IMR-90 (cell line): ENCODE results near the gene SP8. TPM values are rescaled to one million over a fixed set of nuclear protein-coding genes. Genes with fewer than 3 reads are reported as not detected.
"Not testable (repeated sequence)": the region's sequence is repeated elsewhere in the genome, so short reads cannot be mapped to it uniquely, and the experiment has no call there.

Experiments
- ATAC-seq: fragments of 200-7000 bp; cut with Tn5 transposase; 2 replicates; pipeline ENCODE4 v1.9.1; 2020; ENCODE audit warnings: low read depth, mild to moderate bottlenecking, moderate library complexity
- BruUV-seq: library from RNA; stranded (reverse); fragments of 400-500 nt; replicated peaks from 2 replicates; lab custom pipeline; 2021; lab: Mats Ljungman, UMichigan
- CTCF ChIA-PET: fragments of 300-600 bp; formaldehyde crosslinking; extraction: SDS; loops from one replicate; lab custom pipeline; 2021; ENCODE audit warnings: antibody characterized with exemption; lab: Yijun Ruan, JAX
- POLR2A ChIA-PET: fragments of 300-600 bp; sonication (Branson Sonifier 250); formaldehyde crosslinking; loops from one replicate; lab custom pipeline; 2022; ENCODE audit warnings: antibody characterized with exemption; ENCODE audit not compliant: unreplicated experiment; lab: Charles Lee
- DNase-seq: peaks from one replicate; pipeline ENCODE4 v3.0.0; 2013
- H2AFZ ChIP-seq: replicated peaks from 2 replicates; pipeline ENCODE3; 2013; ENCODE audit warnings: low read length, mild to moderate bottlenecking; ENCODE audit not compliant: poor library complexity
- H2AK5ac ChIP-seq: 2 replicates; pipeline ENCODE4 v1.6.1; 2013; ENCODE audit warnings: low read depth, low read length, inconsistent platforms
- H2AK9ac ChIP-seq: replicated peaks from 2 replicates; pipeline ENCODE3; 2013; ENCODE audit warnings: mild to moderate bottlenecking, low read depth, low read length, moderate library complexity; ENCODE audit not compliant: poor library complexity
- H2BK120ac ChIP-seq: 2 replicates; pipeline ENCODE4 v1.6.1; 2013; ENCODE audit warnings: low read depth, low read length, inconsistent platforms
- H2BK15ac ChIP-seq: 3 replicates; pipeline ENCODE4 v1.6.1; 2013; ENCODE audit warnings: low read depth, low read length, inconsistent platforms
- H2BK20ac ChIP-seq: 2 replicates; pipeline ENCODE4 v1.6.1; 2013; ENCODE audit warnings: low read depth, mild to moderate bottlenecking, inconsistent platforms, low read length, moderate library complexity
- H2BK5ac ChIP-seq: 2 replicates; pipeline ENCODE4 v1.6.1; 2013; ENCODE audit warnings: mild to moderate bottlenecking, low read depth, low read length, inconsistent platforms; ENCODE audit not compliant: poor library complexity, severe bottlenecking
- H3K14ac ChIP-seq: replicated peaks from 2 replicates; pipeline ENCODE4 v1.6.1; 2013; ENCODE audit warnings: low read depth, low read length, inconsistent platforms
- H3K18ac ChIP-seq: 2 replicates; pipeline ENCODE4 v1.6.1; 2013; ENCODE audit warnings: low read depth, low read length, control low read depth
- H3K23ac ChIP-seq: 2 replicates; pipeline ENCODE4 v1.6.1; 2013; ENCODE audit warnings: low read depth, low read length, inconsistent platforms
- H3K27ac ChIP-seq: 2 replicates; pipeline ENCODE4 v1.5.1; 2013; ENCODE audit warnings: mild to moderate bottlenecking, control low read depth, low read length; ENCODE audit not compliant: insufficient read depth
- H3K27me3 ChIP-seq: 2 replicates; pipeline ENCODE4 v1.6.1; 2013; ENCODE audit warnings: low read length; ENCODE audit not compliant: control insufficient read depth, insufficient read depth
- H3K36me3 ChIP-seq: 2 replicates; pipeline ENCODE4 v1.6.1; 2013; ENCODE audit warnings: low read length, mixed read lengths; ENCODE audit not compliant: control insufficient read depth, insufficient read depth
- H3K4ac ChIP-seq: 2 replicates; pipeline ENCODE4 v1.6.1; 2013; ENCODE audit warnings: low read depth, low read length, inconsistent platforms
- H3K4me1 ChIP-seq: 2 replicates; pipeline ENCODE4 v1.6.1; 2013; ENCODE audit warnings: low read length, mixed read lengths; ENCODE audit not compliant: control insufficient read depth, insufficient read depth
- H3K4me2 ChIP-seq: 2 replicates; pipeline ENCODE4 v1.6.1; 2013; ENCODE audit warnings: low read depth, mild to moderate bottlenecking, control low read depth, low read length, moderate library complexity
- H3K4me3 ChIP-seq: 2 replicates; pipeline ENCODE4 v1.5.1; 2013; ENCODE audit warnings: low read depth, mild to moderate bottlenecking, control low read depth, low read length, moderate library complexity; ENCODE audit not compliant: insufficient read depth
- H3K56ac ChIP-seq: 2 replicates; pipeline ENCODE4 v1.6.1; 2013; ENCODE audit warnings: low read length, inconsistent platforms; ENCODE audit not compliant: insufficient read depth; ENCODE audit errors: extremely low read depth
- H3K79me1 ChIP-seq, 2 experiments: 2 replicates each; pipeline ENCODE4 v1.6.1; 2013; ENCODE audit warnings: low read length in 2 of 2, inconsistent platforms in 1 of 2, low read depth in 1 of 2
- H3K9ac ChIP-seq: 2 replicates; pipeline ENCODE4 v1.6.1; 2013; ENCODE audit warnings: low read depth, low read length, control low read depth
- H3K9me1 ChIP-seq: 2 replicates; pipeline ENCODE4 v1.6.1; 2013; ENCODE audit warnings: low read length, inconsistent platforms; ENCODE audit not compliant: insufficient read depth
- H3K9me3 ChIP-seq: 2 replicates; pipeline ENCODE4 v1.6.1; 2013; ENCODE audit warnings: low read length; ENCODE audit not compliant: control insufficient read depth, insufficient read depth
- H4K20me1 ChIP-seq: 2 replicates; pipeline ENCODE4 v1.6.1; 2013; ENCODE audit warnings: low read length, inconsistent platforms; ENCODE audit not compliant: insufficient read depth
- H4K5ac ChIP-seq: 2 replicates; pipeline ENCODE4 v1.6.1; 2013; ENCODE audit warnings: mild to moderate bottlenecking, low read depth, low read length, control low read depth
- H4K8ac ChIP-seq, 2 experiments: 2 replicates each; pipeline ENCODE4 v1.6.1; 2013; ENCODE audit warnings: low read depth in 2 of 2, low read length in 2 of 2, control low read depth in 1 of 2, inconsistent platforms in 1 of 2
- H4K91ac ChIP-seq: 2 replicates; pipeline ENCODE4 v1.6.1; 2013; ENCODE audit warnings: low read depth, low read length, inconsistent platforms; ENCODE audit not compliant: insufficient read depth
- NFE2L2 ChIP-seq: fragments of 150-350 bp; IDR thresholded peaks from 2 replicates; pipeline ENCODE4 v1.6.1; 2016; ENCODE audit warnings: low read depth, mild to moderate bottlenecking, low read length
- POLR2A ChIP-seq: IDR thresholded peaks from 2 replicates; pipeline ENCODE4 v1.6.1; 2012; ENCODE audit warnings: mild to moderate bottlenecking, low read depth, low read length
- RCOR1 ChIP-seq: IDR thresholded peaks from 2 replicates; pipeline ENCODE4 v1.6.1; 2012; ENCODE audit warnings: mild to moderate bottlenecking, low read length, improper control_type of control experiment; ENCODE audit not compliant: insufficient replicate concordance
- WGBS, 2 experiments: methylation state at CpG; one replicate each; pipeline versions ENCODE4 v1.1.5 to v1.1.7; 2013; ENCODE audit warnings: missing lambda C conversion rate in 2 of 2; ENCODE audit not compliant: insufficient read length in 1 of 2; ENCODE audit errors: extremely low coverage in 2 of 2; 5-methylcytosine and 5-hydroxymethylcytosine counted together
- dilution Hi-C: fragments of 300-500 bp; cut with HindIII; formaldehyde crosslinking; loops from one replicate; pipeline ENCODE4 v1.14.3; 2018; ENCODE audit warnings: low sequenced_read_pairs; ENCODE audit not compliant: unreplicated experiment
- in situ Hi-C: fragments of 300-500 bp; cut with MboI; formaldehyde crosslinking; loops from 3 replicates; pipeline ENCODE4 v1.14.3; 2019; ENCODE audit warnings: low sequenced_read_pairs, inconsistent platforms, mixed read lengths
- intact Hi-C: fragments of 100-400 bp; cut with micrococcal nuclease; formaldehyde crosslinking; loops from 2 replicates; pipeline ENCODE4 v1.10.0; 2022
- polyA plus RNA-seq, 3 experiments: library from polyadenylated mRNA; depleted of rRNA; stranded (reverse); fragments of >200 nt; gene quantifications; 2 replicates each; pipeline ENCODE4 v1.2.3, GENCODE V29; 2012; ENCODE audit warnings: low replicate concordance in 1 of 3
- total RNA-seq: library from RNA; depleted of rRNA; stranded (reverse); fragments of >200 nt; gene quantifications from 2 replicates; pipeline ENCODE4 v1.2.3, GENCODE V29; 2012
- TF ChIP-seq, protein P1 (sequence below): conservative IDR thresholded peaks from 2 replicates; pipeline ENCODE4 v1.5.1; 2012; ENCODE audit warnings: mild to moderate bottlenecking, low read depth, low read length, improper control_type of control experiment

Gene SP8
- total and polyA plus RNA-seq, 2 of the 4 experiments (the other 2 are of a cell fraction), result not detected

- TF ChIP-seq, protein P1, sequence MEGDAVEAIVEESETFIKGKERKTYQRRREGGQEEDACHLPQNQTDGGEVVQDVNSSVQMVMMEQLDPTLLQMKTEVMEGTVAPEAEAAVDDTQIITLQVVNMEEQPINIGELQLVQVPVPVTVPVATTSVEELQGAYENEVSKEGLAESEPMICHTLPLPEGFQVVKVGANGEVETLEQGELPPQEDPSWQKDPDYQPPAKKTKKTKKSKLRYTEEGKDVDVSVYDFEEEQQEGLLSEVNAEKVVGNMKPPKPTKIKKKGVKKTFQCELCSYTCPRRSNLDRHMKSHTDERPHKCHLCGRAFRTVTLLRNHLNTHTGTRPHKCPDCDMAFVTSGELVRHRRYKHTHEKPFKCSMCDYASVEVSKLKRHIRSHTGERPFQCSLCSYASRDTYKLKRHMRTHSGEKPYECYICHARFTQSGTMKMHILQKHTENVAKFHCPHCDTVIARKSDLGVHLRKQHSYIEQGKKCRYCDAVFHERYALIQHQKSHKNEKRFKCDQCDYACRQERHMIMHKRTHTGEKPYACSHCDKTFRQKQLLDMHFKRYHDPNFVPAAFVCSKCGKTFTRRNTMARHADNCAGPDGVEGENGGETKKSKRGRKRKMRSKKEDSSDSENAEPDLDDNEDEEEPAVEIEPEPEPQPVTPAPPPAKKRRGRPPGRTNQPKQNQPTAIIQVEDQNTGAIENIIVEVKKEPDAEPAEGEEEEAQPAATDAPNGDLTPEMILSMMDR, result no peak
- no peak for TF ChIP-seq POLR2A
- no peak for TF ChIP-seq NFE2L2
- TF ChIP-seq RCOR1, result no peak
Measured at GRCh38 chr7:20786779-20787659, at the start of gene SP8 (continued).

- H3K4ac ChIP-seq, H4K5ac ChIP-seq, H3K56ac ChIP-seq, BruUV-seq, H3K27me3 ChIP-seq, H4K91ac ChIP-seq, intact Hi-C loops, H3K4me1 ChIP-seq, H2BK120ac ChIP-seq, H2AFZ ChIP-seq, POLR2A ChIA-PET, H2BK15ac ChIP-seq, H3K79me1 ChIP-seq, H3K9me3 ChIP-seq, ATAC-seq, H3K14ac ChIP-seq, H3K4me2 ChIP-seq, H3K9ac ChIP-seq, H3K4me3 ChIP-seq, H2AK9ac ChIP-seq, H3K36me3 ChIP-seq, H2BK20ac ChIP-seq, H4K20me1 ChIP-seq, dilution Hi-C loops, DNase-seq, H3K27ac ChIP-seq, in situ Hi-C loops, H3K9me1 ChIP-seq, H4K8ac ChIP-seq, H2AK5ac ChIP-seq, H2BK5ac ChIP-seq, H3K18ac ChIP-seq, H3K23ac ChIP-seq: not testable (repeated sequence)
- WGBS, 2 experiments, result no CpG with 5 or more reads among the region's 2 CpGs
- CTCF ChIA-PET, result interaction anchor here (0.6 kb wide), 1 partner anchor 734 kb away, joined by 3 read pairs; no protein-coding TSS in a partner anchor
Measured at GRCh38 chr7:20836424-20836823, 49.7 kb upstream of the SP8 start.
